Glomerular visceral epithelial cell (primary cell): ENCODE results near the gene PI4K2A.

Source experiments
- DNase-seq: peaks from one replicate; pipeline ENCODE4 v3.0.0-alpha.2; 2016; ENCODE audit errors: extremely low spot score

PI4K2A gene

GRCh38 chr10:97704341-97704740 is 63.9 kb downstream of the PI4K2A start:
- no peak for DNase-seq

GRCh38 chr10:97705006-97705670 is 64.7 kb downstream of the PI4K2A start:
- no peak for DNase-seq

- no peak for DNase-seq
Measured at GRCh38 chr10:97707134-97707861, 66.8 kb downstream of the PI4K2A start.

GRCh38 chr10:97708167-97708566 is 67.7 kb downstream of the PI4K2A start:
- DNase-seq: no peak

GRCh38 chr10:97708976-97709946 is 68.8 kb downstream of the PI4K2A start:
- DNase-seq: peak; percentile 74

- DNase-seq: no peak
Measured at GRCh38 chr10:97711640-97712572, 71.4 kb downstream of the PI4K2A start.

- peak; percentile 82 for DNase-seq
Measured at GRCh38 chr10:97713339-97713825, 72.9 kb downstream of the PI4K2A start, which contains the start of gene MARVELD1. Gene MARVELD1, plus strand, starts transcription at chr10:97713730. Its CDS starts 147 bp downstream, at chr10:97713877.

GRCh38 chr10:97713826-97714400 is 73.4 kb downstream of the PI4K2A start:
- peak; percentile 64 for DNase-seq

GRCh38 chr10:97714401-97715258 is 74.2 kb downstream of the PI4K2A start:
- DNase-seq: peak; percentile 63

GRCh38 chr10:97715259-97715874 is 74.9 kb downstream of the PI4K2A start:
- DNase-seq: no peak

- DNase-seq: no peak
Measured at GRCh38 chr10:97717627-97718026, 77.2 kb downstream of the PI4K2A start.

- no peak for DNase-seq
Measured at GRCh38 chr10:97718178-97718577, 77.7 kb downstream of the PI4K2A start.

- DNase-seq: no peak
Measured at GRCh38 chr10:97718659-97719142, 78.2 kb downstream of the PI4K2A start.

GRCh38 chr10:97719602-97720001 is 79.1 kb downstream of the PI4K2A start:
- DNase-seq: no peak

- DNase-seq: no peak
Measured at GRCh38 chr10:97721871-97722780, 81.7 kb downstream of the PI4K2A start.

GRCh38 chr10:97723001-97723400 is 82.5 kb downstream of the PI4K2A start:
- DNase-seq: no peak

- no peak for DNase-seq
Measured at GRCh38 chr10:97724341-97724941, 84.0 kb downstream of the PI4K2A start.
